Prostate gland (tissue), 2 donors: ENCODE results near the gene CTNNA3. TPM values are rescaled to one million over a fixed set of nuclear protein-coding genes. Genes with fewer than 3 reads are reported as not detected.

Experiments
- DNase-seq: peaks from one replicate; pipeline ENCODE4 v3.0.0-alpha.2; 2019; ENCODE audit warnings: low spot score
- H3K27ac ChIP-seq, 2 donors: fragments of 200-600 bp; sonication (generic); 2 replicates each; pipeline ENCODE4 v1.5.1; 2017 to 2019
- H3K27me3 ChIP-seq: fragments of 200-600 bp; sonication (generic); replicated peaks from 2 replicates; pipeline ENCODE4 v1.5.1; 2019; ENCODE audit not compliant: insufficient read depth
- H3K36me3 ChIP-seq, 2 donors: fragments of 200-600 bp; sonication (generic); 1 replicate in 1 of 2; 2 replicates in 1 of 2; pipeline versions ENCODE4 v1.5.1 to v1.8.1; 2017 to 2019
- H3K4me1 ChIP-seq: fragments of 200-600 bp; sonication (generic); replicated peaks from 2 replicates; pipeline ENCODE4 v1.5.1; 2019
- H3K4me3 ChIP-seq, 2 donors: fragments of 200-600 bp; sonication (generic); 2 replicates each; pipeline ENCODE4 v1.5.1; 2017 to 2019
- H3K9me3 ChIP-seq: fragments of 200-600 bp; sonication (generic); 2 replicates; pipeline ENCODE4 v1.5.1; 2017
- CTCF ChIP-seq, 4 experiments: fragments of 200-600 bp in 2 of 4; fragments of 450-650 bp in 2 of 4; sonication (generic) in 2 of 4; IDR thresholded peaks; 1 replicate in 3 of 4; 2 replicates in 1 of 4; pipeline ENCODE4 v1.5.1; 2016 to 2019; ENCODE audit warnings: antibody characterized with exemption in 4 of 4, mild to moderate bottlenecking in 2 of 4, moderate library complexity in 2 of 4
- POLR2A ChIP-seq: fragments of 450-650 bp; IDR thresholded peaks from one replicate; pipeline ENCODE4 v1.6.1; 2016; ENCODE audit warnings: antibody characterized with exemption, mild to moderate bottlenecking
- POLR2AphosphoS5 ChIP-seq: sonication (generic); formaldehyde crosslinking; IDR thresholded peaks from one replicate; pipeline ENCODE4 v1.6.1; 2017; ENCODE audit warnings: antibody characterized with exemption
- WGBS: methylation state at CpG from one replicate; pipeline ENCODE4 v1.1.5; 2018; 5-methylcytosine and 5-hydroxymethylcytosine counted together
- intact Hi-C: fragments of 100-400 bp; cut with DNase I; formaldehyde crosslinking; loops from one replicate; pipeline ENCODE4 v1.14.2; 2022
- total RNA-seq, 2 donors: library from RNA; depleted of rRNA; stranded (reverse); fragments of >200 nt; gene quantifications; one replicate each; pipeline ENCODE4 v1.1.0, GENCODE V29; 2016

Gene CTNNA3
- total RNA-seq, 2 donors from 2014 or later: 0.27 to 7.2 TPM

- no peak for DNase-seq
- H3K4me3 ChIP-seq: no peak overlapping the region
- no peak for TF ChIP-seq POLR2A
- TF ChIP-seq CTCF (IDR thresholded peaks at IDR 0.05): no peak
- no peak for TF ChIP-seq POLR2AphosphoS5
Observed at GRCh38 chr10:66996996-66997395, 699.0 kb downstream of the CTNNA3 start.

DNA sequence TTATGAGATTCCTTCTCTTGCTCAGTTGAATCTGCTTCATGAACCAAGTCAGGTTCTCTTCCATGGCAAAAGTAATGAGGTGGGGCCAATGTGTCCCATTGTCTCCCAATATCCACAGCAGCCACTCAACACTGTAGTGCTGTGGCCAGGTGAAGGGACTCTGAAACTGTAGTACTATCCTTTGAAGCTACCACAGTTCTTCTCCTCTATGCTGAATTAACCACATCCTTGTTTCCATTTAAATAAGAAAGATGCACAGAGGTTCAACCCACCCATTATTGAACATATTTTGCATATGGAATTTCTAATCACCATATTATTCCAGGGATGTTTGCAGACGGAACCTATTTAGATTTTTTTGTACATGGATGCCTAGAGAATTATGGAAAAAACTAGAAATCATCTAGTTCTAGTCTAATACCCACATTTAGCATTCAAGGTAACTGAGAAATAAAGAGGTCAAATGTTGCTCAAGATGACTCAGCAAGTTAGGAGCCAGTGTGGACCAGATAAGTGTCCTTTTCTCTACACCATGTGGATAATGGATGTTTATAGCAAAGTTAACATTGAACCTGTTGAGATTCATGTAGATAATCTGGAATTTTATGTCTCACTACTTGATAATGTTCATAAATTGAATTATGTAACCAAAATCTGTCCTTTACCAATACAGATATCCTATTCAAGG, 705.7 kb downstream of the CTNNA3 start:
- no peaks in the 10 kb centered on the region for H3K9me3 ChIP-seq
- 89% methylated on average over 1 of the region's 1 CpG for WGBS
- H3K4me3 ChIP-seq: no peak overlapping the region
- H3K27me3 ChIP-seq: no peaks in the 10 kb centered on the region
- TF ChIP-seq POLR2A: no peak
- intact Hi-C loops: no loop called here
- no peaks in the 10 kb centered on the region for H3K4me1 ChIP-seq
- H3K36me3 ChIP-seq: no peaks in the 10 kb centered on the region
- no peak for DNase-seq
- no peak overlapping the region for H3K27ac ChIP-seq

More at GRCh38 chr10:66996996-66997395, 699.0 kb downstream of the CTNNA3 start:
- 3% methylated on average over 1 of the region's 1 CpG for WGBS
- Histone ChIP-seq H3K36me3 (no peaks in the 10 kb centered on the region), H3K27me3 (no peaks in the 10 kb centered on the region), H3K9me3 (no peaks in the 10 kb centered on the region), H3K4me1 (no peaks in the 10 kb centered on the region), H3K27ac (no peak overlapping the region)
- intact Hi-C loops: no loop called here

DNA sequence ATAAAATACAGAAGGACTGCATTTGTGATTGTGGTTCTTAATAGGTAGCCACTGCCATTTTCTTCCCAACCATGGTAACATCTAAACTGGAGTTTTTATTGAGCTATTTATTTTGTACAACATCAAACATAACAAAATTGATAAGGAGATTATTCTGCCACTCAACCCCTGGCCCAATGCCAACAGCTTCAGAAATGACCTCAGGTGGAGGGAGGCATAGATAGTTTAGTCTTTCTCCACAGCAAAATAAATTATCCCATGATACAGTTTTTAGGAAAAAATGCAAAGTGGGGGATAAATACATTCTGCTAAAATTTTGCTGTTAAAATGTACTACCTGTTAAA, 712.5 kb downstream of the CTNNA3 start:
- no peaks in the 10 kb centered on the region for H3K9me3 ChIP-seq

DNA sequence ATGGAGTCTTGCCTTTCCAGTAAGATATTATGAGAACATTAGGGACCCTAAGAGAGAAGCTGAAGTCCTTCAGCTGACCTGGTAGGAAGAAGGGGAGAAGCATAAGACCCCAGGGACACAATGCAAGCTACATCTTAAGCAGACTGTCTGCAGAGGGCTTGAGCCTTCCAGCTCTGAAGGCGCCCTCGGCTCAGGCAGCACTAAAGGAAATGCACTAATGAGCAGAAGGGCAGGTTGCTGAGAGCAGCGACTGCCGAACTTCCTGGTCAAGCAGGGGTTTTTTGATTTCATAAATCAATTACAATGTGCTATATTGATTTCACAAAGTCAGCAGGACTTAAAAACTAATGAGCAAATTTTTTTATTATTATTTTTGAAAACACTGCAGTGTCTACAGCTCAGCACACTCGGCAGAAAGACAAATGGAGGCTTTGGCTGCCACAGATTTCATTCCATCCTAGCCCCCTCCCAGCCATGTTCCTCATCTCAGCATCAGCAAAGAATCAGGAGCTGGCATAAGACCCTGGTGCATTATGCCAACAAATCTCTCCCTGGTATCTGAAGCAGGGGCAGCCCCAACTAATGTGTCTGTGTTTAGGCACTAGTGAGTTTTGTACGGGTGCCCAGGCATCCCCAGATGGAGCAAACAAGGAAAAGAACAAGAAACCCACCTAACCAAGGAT, 713.1 kb downstream of the CTNNA3 start:
- Histone ChIP-seq H3K4me1 (no peaks in the 10 kb centered on the region), H3K36me3 (no peaks in the 10 kb centered on the region), H3K4me3 (no peak overlapping the region), H3K9me3 (no peaks in the 10 kb centered on the region), H3K27ac (no peak overlapping the region), H3K27me3 (no peaks in the 10 kb centered on the region)
- TF ChIP-seq POLR2A (no peak), POLR2AphosphoS5 (no peak), CTCF (IDR thresholded peaks at IDR 0.05) (no peak)
- intact Hi-C loops: no loop called here
- no peak for DNase-seq
- 35% methylated on average over 6 of the region's 6 CpGs for WGBS

More for the DNA sequence above, 712.5 kb downstream of the CTNNA3 start:
- intact Hi-C loops: no loop called here
- Histone ChIP-seq H3K27me3 (no peaks in the 10 kb centered on the region), H3K4me1 (no peaks in the 10 kb centered on the region), H3K36me3 (no peaks in the 10 kb centered on the region), H3K4me3 (no peak overlapping the region), H3K27ac (no peak overlapping the region)
- TF ChIP-seq POLR2A: no peak
- no peak for TF ChIP-seq POLR2AphosphoS5
- no peak for TF ChIP-seq CTCF (IDR thresholded peaks at IDR 0.05)
- no peak for DNase-seq

DNA sequence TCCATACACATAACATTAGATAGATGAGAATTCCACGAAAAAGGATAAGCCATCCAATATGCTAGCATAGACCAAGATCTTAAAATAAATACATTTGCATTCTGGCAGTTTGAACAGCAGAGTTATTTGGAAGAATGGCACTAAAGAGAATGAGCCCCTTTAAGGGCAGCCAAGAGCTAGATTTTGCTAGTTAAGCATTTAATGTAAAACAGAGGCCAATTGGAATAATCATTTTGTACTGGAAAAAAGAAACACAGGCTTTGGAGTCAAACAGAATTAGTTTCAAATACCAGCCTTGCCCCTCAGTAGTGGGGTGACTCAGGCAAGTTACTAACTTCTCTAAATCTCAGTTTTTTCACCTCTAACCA, 714.0 kb downstream of the CTNNA3 start:
- WGBS: 88% methylated on average over 1 of the region's 1 CpG
- intact Hi-C loops: no loop called here
- TF ChIP-seq POLR2AphosphoS5 (no peak), CTCF (IDR thresholded peaks at IDR 0.05) (no peak), POLR2A (no peak)

More for the DNA sequence above, 714.0 kb downstream of the CTNNA3 start:
- H3K9me3 ChIP-seq: no peaks in the 10 kb centered on the region
- DNase-seq: no peak
- no peak overlapping the region for H3K4me3 ChIP-seq
- H3K36me3 ChIP-seq: no peaks in the 10 kb centered on the region
- H3K27ac ChIP-seq: no peak overlapping the region
- no peaks in the 10 kb centered on the region for H3K4me1 ChIP-seq
- H3K27me3 ChIP-seq: no peaks in the 10 kb centered on the region
